Left lung (tissue), 10 donors: Measurements from ENCODE around the gene DDIT3. TPM values are rescaled to one million over a fixed set of nuclear protein-coding genes. Genes with fewer than 3 reads are reported as not detected.

Experiments used
- ATAC-seq: fragments of 200-7000 bp; cut with Tn5 transposase; one replicate; pipeline ENCODE4 v1.9.1; 2020; ENCODE audit warnings: moderate library complexity
- DNase-seq, 4 donors: peaks; one replicate each; pipeline ENCODE4 v3.0.0-alpha.2; 2013 to 2020
- H3K27ac ChIP-seq, 2 donors: fragments of 200-600 bp; sonication (generic) in 1 of 2; one replicate each; pipeline versions ENCODE4 v1.5.0 to v1.8.0; 2020 to 2021
- H3K27me3 ChIP-seq, 2 donors: fragments of 200-600 bp; sonication (generic) in 1 of 2; one replicate each; pipeline versions ENCODE4 v1.5.0 to v1.8.0; 2020 to 2021
- H3K36me3 ChIP-seq, 2 donors: fragments of 200-600 bp; sonication (generic) in 1 of 2; one replicate each; pipeline versions ENCODE4 v1.5.0 to v1.8.0; 2020 to 2021
- H3K4me1 ChIP-seq, 2 donors: fragments of 200-600 bp; one replicate each; pipeline ENCODE4 v1.8.0; 2021
- H3K4me3 ChIP-seq, 2 donors: fragments of 200-600 bp; sonication (generic) in 1 of 2; one replicate each; pipeline versions ENCODE4 v1.5.0 to v1.8.0; 2020 to 2021; ENCODE audit warnings: mild to moderate bottlenecking in 1 of 2
- H3K9me3 ChIP-seq, 2 donors: fragments of 200-600 bp; sonication (generic) in 1 of 2; one replicate each; pipeline versions ENCODE4 v1.5.0 to v1.8.0; 2020 to 2021
- intact Hi-C, 2 donors: fragments of 100-400 bp; cut with DNase I; formaldehyde crosslinking; loops; one replicate each; pipeline versions ENCODE4 v1.11.2 to v1.14.2; 2022
- polyA plus RNA-seq, 6 donors: library from polyadenylated mRNA; unstranded; fragments of 120-200 nt; gene quantifications; one replicate each; pipeline ENCODE4 v1.2.1, GENCODE V29; 2013; ENCODE audit not compliant: insufficient read length in 6 of 6
- total RNA-seq, 2 donors: library from RNA; stranded (reverse); fragmentation: NEBNext Ultra II Directional; extraction: Animal tissue kit (Norgen Biotek cat#: 25700); gene quantifications; one replicate each; pipeline ENCODE4 v1.2.1, GENCODE V29; 2021
- TF ChIP-seq, protein P1 (sequence below), 2 donors: fragments of 200-600 bp; sonication (generic) in 1 of 2; IDR thresholded peaks; one replicate each; pipeline versions ENCODE4 v1.5.0 to v1.8.0; 2021; ENCODE audit warnings: antibody characterized with exemption in 2 of 2
- donor health status: DM: no; HTN: yes; CAD: no.
- donor health status: DM: no; HTN: no; CAD: no.

Gene DDIT3
- total and polyA plus RNA-seq, 8 donors = 16.4 to 29.4 (median 19.3) TPM

DNA sequence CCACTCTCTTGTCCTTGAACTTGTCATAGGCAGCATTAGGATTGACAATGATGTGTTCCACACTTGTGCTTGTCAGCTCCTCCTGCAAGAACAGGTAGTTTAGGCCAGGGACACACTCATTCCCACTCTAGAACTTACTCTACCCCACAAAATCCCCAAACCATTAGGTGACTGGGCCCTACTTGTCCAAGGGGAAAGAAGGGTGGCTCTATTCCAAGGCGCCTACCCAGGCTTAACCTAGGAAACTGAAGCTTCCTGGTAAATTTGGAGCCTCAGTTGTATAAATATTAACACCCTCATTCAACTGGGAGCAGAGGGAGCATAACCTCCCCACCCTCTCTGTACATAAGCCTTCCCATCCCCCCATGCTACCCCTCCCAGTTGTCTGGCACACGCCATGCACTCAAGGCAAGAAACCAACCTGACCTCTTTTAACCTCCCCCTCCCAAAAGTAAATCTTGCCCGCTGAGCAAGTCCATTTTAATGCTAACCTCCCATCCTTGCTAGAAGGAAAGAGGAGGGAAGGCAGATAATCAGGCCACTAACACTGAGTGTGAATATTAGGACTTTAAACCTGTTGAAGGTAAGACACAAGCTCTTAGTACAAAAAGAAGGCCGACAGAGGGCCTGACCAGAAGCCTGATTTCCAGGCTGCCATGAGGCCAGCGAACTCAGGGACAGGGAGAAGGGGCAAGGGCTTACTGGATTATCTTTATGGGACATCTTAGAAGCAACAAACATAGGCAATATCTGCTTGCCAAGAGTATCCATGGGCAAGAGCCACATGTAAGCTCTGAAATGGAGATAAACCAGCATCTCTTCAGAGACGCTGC is 15.7 kb upstream of the DDIT3 start:
- intact Hi-C loops = no loop called here
- peaks cover 0 to 84% of the 10 kb centered on the region in 2 donors for H3K36me3 ChIP-seq

DNA sequence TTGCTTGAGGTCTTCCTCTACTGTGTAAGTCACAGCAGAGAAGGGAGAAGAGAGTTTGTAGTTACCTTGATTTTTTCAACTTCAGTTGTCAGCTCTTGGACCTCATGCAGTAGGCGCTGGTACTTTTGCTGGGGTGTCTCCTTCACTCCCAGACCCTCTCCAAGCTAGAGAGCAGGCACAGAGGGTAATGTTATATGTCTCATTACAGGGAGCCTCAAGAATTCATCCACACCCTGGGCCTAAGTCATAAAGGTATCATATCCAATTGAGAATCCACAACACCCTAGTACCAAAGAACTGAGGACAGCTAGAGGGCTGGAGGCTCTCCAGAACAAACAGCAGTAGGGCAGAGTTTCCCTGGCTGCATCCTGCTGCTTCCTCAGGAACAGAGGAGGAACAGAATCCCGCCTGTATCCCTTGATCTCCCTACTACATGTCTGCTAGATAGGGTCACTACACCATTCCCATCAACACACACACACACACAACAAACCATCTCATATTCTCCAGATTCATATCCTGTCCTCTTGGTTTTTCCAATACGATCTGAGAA is 14.8 kb upstream of the DDIT3 start:
- Histone ChIP-seq H3K4me3 (no peak overlapping the region), H3K27ac (no peak overlapping the region), H3K36me3 (peaks cover 0 to 86% of the 10 kb centered on the region in 2 donors)

More for the DNA sequence above, 15.7 kb upstream of the DDIT3 start:
- Histone ChIP-seq H3K27ac (no peak overlapping the region), H3K27me3 (no peaks in the 10 kb centered on the region), H3K4me3 (no peak overlapping the region), H3K9me3 (no peaks in the 10 kb centered on the region), H3K4me1 (peaks cover 0 to 1% of the 10 kb centered on the region in 2 donors)
- ATAC-seq (peak; percentile 44), DNase-seq (no peak)
- TF ChIP-seq, protein P1, sequence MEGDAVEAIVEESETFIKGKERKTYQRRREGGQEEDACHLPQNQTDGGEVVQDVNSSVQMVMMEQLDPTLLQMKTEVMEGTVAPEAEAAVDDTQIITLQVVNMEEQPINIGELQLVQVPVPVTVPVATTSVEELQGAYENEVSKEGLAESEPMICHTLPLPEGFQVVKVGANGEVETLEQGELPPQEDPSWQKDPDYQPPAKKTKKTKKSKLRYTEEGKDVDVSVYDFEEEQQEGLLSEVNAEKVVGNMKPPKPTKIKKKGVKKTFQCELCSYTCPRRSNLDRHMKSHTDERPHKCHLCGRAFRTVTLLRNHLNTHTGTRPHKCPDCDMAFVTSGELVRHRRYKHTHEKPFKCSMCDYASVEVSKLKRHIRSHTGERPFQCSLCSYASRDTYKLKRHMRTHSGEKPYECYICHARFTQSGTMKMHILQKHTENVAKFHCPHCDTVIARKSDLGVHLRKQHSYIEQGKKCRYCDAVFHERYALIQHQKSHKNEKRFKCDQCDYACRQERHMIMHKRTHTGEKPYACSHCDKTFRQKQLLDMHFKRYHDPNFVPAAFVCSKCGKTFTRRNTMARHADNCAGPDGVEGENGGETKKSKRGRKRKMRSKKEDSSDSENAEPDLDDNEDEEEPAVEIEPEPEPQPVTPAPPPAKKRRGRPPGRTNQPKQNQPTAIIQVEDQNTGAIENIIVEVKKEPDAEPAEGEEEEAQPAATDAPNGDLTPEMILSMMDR (IDR thresholded peaks at IDR 0.05) = no peak

DNA sequence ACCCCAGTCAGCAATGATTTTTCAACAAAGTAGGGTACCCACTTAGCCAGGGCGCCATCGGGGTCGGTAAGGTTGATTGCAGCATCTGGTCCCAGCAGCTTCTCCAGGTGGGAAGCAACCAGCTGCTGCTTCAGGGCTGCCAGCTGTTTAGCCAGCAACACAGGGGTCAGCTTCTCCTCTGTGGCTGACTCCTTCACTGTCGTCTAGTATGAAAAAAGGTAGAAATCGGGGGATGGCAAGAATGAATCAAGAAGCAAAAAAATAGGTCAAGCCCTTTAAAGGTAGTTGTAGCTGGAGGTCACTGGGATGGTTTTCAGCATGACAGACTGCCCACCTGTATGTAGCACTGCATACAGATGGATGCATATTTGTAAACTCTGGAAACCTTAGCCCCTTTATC is 13.9 kb upstream of the DDIT3 start:
- H3K36me3 ChIP-seq = peaks cover 0 to 86% of the 10 kb centered on the region in 2 donors
- no peak overlapping the region for H3K4me3 ChIP-seq
- no peaks in the 10 kb centered on the region for H3K9me3 ChIP-seq
- ATAC-seq (no peak), DNase-seq (no peak)
- H3K4me1 ChIP-seq = no peaks in the 10 kb centered on the region
- TF ChIP-seq, protein P1 (IDR thresholded peaks at IDR 0.05) = no peak
- intact Hi-C loops = no loop called here
- H3K27me3 ChIP-seq = no peaks in the 10 kb centered on the region
- H3K27ac ChIP-seq = no peak overlapping the region

More for the DNA sequence above, 14.8 kb upstream of the DDIT3 start:
- no peaks in the 10 kb centered on the region for H3K4me1 ChIP-seq
- H3K27me3 ChIP-seq = no peaks in the 10 kb centered on the region
- no peak for DNase-seq
- ATAC-seq = no peak
- TF ChIP-seq, protein P1 (IDR thresholded peaks at IDR 0.05) = no peak
- H3K9me3 ChIP-seq = no peaks in the 10 kb centered on the region
- intact Hi-C loops = no loop called here

DNA sequence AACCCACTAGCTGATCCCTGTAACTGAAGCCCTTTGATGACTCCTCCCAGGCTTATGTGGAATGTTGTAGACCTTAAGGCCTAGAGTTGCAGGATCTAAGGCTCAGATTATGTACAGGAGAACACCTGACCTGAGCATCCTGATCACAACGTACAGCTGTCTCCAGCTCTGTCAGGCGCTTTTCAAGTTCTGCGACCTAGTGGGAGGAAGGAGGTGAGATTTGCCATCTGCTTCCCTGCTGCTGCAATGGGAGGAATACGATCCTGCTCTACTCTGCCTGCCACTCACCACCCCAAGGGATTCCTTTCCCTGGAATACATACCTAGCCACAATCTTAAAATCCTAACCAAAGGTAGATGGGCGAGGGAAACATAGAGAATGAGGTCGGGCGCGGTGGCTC is 12.8 kb upstream of the DDIT3 start:
- ATAC-seq (no peak), DNase-seq (no peak)
- H3K4me1 ChIP-seq = no peaks in the 10 kb centered on the region
- no peak overlapping the region for H3K27ac ChIP-seq
- no peak overlapping the region for H3K4me3 ChIP-seq
- intact Hi-C loops = no loop called here
- H3K27me3 ChIP-seq = no peaks in the 10 kb centered on the region
- no peaks in the 10 kb centered on the region for H3K9me3 ChIP-seq
- TF ChIP-seq, protein P1 (IDR thresholded peaks at IDR 0.05) = no peak
- peaks cover 0 to 86% of the 10 kb centered on the region in 2 donors for H3K36me3 ChIP-seq

DNA sequence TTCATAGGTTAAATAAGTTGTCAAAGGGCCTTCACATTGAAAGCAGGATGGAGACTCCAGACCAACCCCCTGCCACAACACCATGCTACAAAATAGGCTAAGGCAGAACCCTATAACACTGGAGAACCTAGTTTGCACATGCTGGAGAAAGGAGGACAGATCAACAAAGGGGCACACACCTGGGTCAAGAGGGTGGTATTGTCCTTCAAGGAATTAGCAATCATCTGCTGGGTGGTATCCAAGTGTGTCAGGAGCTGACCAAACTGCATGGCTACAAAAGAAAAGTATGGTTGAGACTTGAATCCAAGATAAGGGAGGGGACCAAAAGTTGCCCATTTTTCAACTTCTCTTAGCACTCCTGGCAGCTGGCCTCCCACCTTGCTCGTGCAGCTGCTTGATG is 11.5 kb upstream of the DDIT3 start:
- Histone ChIP-seq H3K9me3 (no peaks in the 10 kb centered on the region), H3K4me3 (no peak overlapping the region), H3K27me3 (no peaks in the 10 kb centered on the region), H3K36me3 (peaks cover 0 to 90% of the 10 kb centered on the region in 2 donors), H3K4me1 (no peaks in the 10 kb centered on the region), H3K27ac (no peak overlapping the region)
- DNase-seq = no peak
- TF ChIP-seq, protein P1 (IDR thresholded peaks at IDR 0.05) = no peak
- intact Hi-C loops = no loop called here
- ATAC-seq = no peak
